Right atrium auricular region (tissue), 2 donors: ENCODE measurements around the gene PRRC2C. TPM values are rescaled to one million over a fixed set of nuclear protein-coding genes. Genes with fewer than 3 reads are reported as not detected.

Experiments used
- DNase-seq: peaks from one replicate; pipeline ENCODE4 v3.0.0-alpha.2; 2019; ENCODE audit warnings: low spot score
- H3K27ac ChIP-seq, 2 donors: fragments of 200-600 bp; sonication (generic); 1 replicate in 1 of 2; 2 replicates in 1 of 2; pipeline ENCODE4 v1.5.1; 2016 to 2019
- H3K27me3 ChIP-seq, 2 donors: fragments of 200-600 bp; sonication (generic); one replicate each; pipeline versions ENCODE4 v1.5.1 to v1.6.0; 2017 to 2019
- H3K36me3 ChIP-seq: fragments of 200-600 bp; sonication (generic); one replicate; pipeline ENCODE4 v1.5.1; 2016
- H3K4me1 ChIP-seq, 2 donors: fragments of 200-600 bp; sonication (generic); one replicate each; pipeline versions ENCODE4 v1.5.1 to v1.6.0; 2017 to 2019
- H3K4me3 ChIP-seq, 2 donors: fragments of 200-600 bp; sonication (generic); 1 replicate in 1 of 2; 2 replicates in 1 of 2; pipeline ENCODE4 v1.5.1; 2017 to 2019; ENCODE audit warnings: mild to moderate bottlenecking in 1 of 2, moderate library complexity in 1 of 2
- H3K9me3 ChIP-seq, 2 donors: fragments of 200-600 bp; sonication (generic); one replicate each; pipeline ENCODE4 v1.5.1; 2019
- total RNA-seq, 2 donors: library from RNA; depleted of rRNA; stranded (reverse); fragments of >200 nt; gene quantifications; one replicate each; pipeline ENCODE4 v1.1.0, GENCODE V29; 2016
- TF ChIP-seq, protein P1 (sequence below), 2 donors: fragments of 200-600 bp; sonication (generic); IDR thresholded peaks; one replicate each; pipeline ENCODE4 v1.5.1; 2019; ENCODE audit warnings: antibody characterized with exemption in 2 of 2

PRRC2C gene
- total RNA-seq, 2 donors from 2014 or later = 45.2 to 49.4 TPM

DNA sequence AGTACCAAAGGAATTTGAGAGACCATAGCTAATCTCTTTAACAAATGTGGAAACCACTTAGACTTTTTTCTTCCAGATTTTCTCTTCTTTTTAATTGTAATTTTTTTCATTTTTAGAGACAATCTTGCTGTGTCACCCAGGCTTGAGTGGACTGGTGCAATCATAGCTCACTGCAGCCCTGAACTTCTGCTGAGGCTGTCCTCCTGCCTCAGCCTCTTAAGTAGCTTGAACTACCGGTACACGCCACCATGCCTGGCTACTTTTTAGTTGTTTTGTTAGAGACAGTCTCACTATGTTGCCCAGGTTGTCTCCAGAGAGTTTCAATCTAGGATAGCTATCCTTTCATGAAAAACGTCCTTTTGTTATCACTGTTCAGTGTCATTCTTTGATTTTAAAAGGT, 15.0 kb downstream of the PRRC2C start:
- no peak overlapping the region for H3K4me3 ChIP-seq
- TF ChIP-seq, protein P1, sequence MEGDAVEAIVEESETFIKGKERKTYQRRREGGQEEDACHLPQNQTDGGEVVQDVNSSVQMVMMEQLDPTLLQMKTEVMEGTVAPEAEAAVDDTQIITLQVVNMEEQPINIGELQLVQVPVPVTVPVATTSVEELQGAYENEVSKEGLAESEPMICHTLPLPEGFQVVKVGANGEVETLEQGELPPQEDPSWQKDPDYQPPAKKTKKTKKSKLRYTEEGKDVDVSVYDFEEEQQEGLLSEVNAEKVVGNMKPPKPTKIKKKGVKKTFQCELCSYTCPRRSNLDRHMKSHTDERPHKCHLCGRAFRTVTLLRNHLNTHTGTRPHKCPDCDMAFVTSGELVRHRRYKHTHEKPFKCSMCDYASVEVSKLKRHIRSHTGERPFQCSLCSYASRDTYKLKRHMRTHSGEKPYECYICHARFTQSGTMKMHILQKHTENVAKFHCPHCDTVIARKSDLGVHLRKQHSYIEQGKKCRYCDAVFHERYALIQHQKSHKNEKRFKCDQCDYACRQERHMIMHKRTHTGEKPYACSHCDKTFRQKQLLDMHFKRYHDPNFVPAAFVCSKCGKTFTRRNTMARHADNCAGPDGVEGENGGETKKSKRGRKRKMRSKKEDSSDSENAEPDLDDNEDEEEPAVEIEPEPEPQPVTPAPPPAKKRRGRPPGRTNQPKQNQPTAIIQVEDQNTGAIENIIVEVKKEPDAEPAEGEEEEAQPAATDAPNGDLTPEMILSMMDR (IDR thresholded peaks at IDR 0.05) = no peak
- no peak for DNase-seq
- H3K36me3 ChIP-seq = peaks cover 4% of the 10 kb centered on the region
- H3K27ac ChIP-seq = no peak overlapping the region
- H3K9me3 ChIP-seq = no peaks in the 10 kb centered on the region
- H3K27me3 ChIP-seq = no peaks in the 10 kb centered on the region
- peaks cover 0 to 20% of the 10 kb centered on the region in 2 donors for H3K4me1 ChIP-seq

DNA sequence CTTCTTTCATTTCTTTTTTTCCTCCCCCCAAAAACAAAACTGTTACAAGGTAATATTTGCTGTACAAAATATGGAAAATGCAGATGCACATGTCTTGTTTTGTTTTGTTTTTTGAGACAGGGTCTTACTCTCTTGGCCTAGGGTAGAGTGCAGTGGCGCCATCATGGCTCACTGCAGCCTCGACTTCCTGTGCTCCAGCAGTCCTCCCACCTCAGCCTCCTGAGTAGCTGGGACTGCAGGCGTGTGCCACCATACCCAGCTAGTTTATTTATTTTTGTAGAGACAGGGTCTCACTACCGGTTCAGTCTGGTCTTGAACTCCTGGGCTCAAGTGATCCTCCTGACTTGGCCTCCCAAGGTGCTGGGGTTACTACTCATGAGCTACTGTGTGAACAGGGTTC, 15.5 kb downstream of the PRRC2C start:
- Histone ChIP-seq H3K27ac (no peak overlapping the region), H3K9me3 (no peaks in the 10 kb centered on the region), H3K4me3 (no peak overlapping the region), H3K4me1 (peaks cover 0 to 18% of the 10 kb centered on the region in 2 donors), H3K36me3 (peaks cover 4% of the 10 kb centered on the region), H3K27me3 (no peaks in the 10 kb centered on the region)
- TF ChIP-seq, protein P1 (IDR thresholded peaks at IDR 0.05) = no peak
- no peak for DNase-seq

DNA sequence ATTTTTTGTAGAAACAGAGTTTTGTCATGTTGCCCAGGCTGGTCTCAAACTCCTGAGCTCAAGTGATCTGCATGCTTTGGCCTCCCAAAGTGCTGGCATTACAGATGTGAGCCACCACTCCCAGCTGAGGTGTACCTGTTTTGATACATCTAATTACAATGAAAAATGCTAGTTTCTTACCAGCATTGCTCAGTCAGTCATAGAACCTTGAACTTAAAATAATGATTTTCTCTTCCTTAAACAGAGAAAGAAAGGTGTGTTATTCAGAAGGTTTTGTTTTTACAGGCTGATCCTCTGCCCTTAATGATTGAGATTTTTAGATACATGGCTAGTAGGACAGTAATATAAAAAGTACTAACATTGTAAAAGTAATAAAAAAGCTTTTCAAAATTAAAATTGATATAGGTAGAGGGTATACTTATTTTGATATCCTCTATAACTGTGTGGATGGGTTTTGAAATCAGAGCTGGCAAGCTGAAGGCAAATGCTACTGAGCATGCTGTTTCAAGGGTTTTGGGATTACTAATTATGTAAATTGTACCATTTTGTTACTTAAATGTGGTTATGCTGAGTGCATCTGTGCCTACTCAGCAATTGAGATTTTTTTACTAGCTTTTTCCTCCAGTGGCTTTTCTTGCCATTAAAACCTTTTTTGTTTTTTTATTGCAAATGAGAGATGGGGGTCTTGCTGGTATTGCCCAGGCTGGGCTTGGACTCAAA, 16.1 kb downstream of the PRRC2C start:
- peaks cover 4% of the 10 kb centered on the region for H3K36me3 ChIP-seq
- TF ChIP-seq, protein P1 (IDR thresholded peaks at IDR 0.05) = no peak
- H3K4me3 ChIP-seq = no peak overlapping the region
- H3K27me3 ChIP-seq = no peaks in the 10 kb centered on the region
- no peak for DNase-seq
- H3K4me1 ChIP-seq = peaks cover 0 to 19% of the 10 kb centered on the region in 2 donors
- no peaks in the 10 kb centered on the region for H3K9me3 ChIP-seq
- no peak overlapping the region for H3K27ac ChIP-seq

DNA sequence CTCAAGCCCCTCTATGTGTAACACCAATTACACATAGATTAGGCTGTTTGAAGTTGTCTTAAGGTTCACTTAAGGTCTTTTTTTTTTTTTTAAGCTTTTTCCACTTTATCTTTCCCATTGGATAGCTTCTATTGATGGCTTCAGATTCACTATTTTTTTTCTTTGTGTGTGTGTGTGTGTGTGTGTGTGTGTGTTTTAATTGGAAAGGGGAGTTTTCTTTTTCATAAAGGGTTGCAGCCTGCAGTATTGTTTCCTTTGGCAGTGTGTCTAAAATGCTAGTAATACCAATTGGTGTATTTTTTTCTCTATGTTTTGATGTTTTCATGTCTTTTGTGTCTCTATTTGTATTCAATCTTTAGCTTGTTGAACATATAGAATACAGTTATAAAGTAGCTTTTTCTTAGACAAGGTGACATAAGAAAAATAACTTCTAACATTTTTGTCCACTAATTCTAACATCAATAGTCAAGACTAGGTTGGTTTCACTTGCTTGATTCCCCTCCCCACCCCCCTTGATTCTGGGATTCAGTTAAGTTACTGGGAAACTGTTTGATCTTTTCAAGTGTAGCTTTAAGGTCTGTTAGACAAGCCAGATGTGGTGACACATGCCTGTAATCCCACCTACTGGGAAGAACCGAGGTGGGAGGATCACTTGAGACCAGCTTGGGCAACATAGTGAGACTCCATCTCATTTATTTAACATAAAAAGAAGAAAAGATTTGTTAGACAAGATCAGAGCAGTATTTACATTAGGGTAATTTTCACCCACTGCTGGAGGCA, 21.4 kb downstream of the PRRC2C start:
- TF ChIP-seq, protein P1 (IDR thresholded peaks at IDR 0.05) = no peak
- DNase-seq = no peak
- Histone ChIP-seq H3K27me3 (no peaks in the 10 kb centered on the region), H3K9me3 (no peaks in the 10 kb centered on the region), H3K36me3 (no peaks in the 10 kb centered on the region), H3K4me3 (no peak overlapping the region), H3K4me1 (peaks cover 0 to 26% of the 10 kb centered on the region in 2 donors), H3K27ac (no peak overlapping the region)

DNA sequence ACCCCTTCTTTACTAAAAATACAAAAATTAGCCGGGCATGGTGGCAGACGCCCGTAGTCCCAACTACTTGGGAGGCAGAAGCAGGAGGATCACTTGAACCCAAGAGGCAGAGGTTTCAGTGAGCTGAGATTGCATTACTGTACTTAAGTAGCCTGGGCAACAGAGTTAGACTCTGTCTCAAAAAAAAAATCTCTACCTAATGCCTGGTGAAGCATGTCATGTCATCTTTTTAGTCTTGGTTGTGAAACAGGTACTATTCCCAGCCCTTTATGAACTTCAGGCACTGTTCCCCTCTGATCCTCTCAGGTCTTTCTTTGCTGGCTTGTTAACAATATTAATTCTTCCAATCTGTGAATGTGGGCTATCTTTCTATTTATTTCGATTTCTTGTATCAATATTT, 22.1 kb downstream of the PRRC2C start:
- DNase-seq = no peak
- no peak overlapping the region for H3K27ac ChIP-seq
- TF ChIP-seq, protein P1 (IDR thresholded peaks at IDR 0.05) = no peak
- no peaks in the 10 kb centered on the region for H3K36me3 ChIP-seq
- no peak overlapping the region for H3K4me3 ChIP-seq
- H3K4me1 ChIP-seq = peaks cover 0 to 26% of the 10 kb centered on the region in 2 donors
- no peaks in the 10 kb centered on the region for H3K9me3 ChIP-seq
- no peaks in the 10 kb centered on the region for H3K27me3 ChIP-seq
